Neural crest cell (in vitro differentiated cells): Measurements from ENCODE around the gene SLC9A7. TPM values are rescaled to one million over a fixed set of nuclear protein-coding genes. Genes with fewer than 3 reads are reported as not detected.
A peak's percentile ranks its signal among the peaks of the same experiment; 100 is the strongest.

Experiments
- DNase-seq: peaks from one replicate; pipeline ENCODE4 v3.0.0; 2021; ENCODE audit warnings: low read depth, mixed read lengths, low spot score
- H3K27ac Mint-ChIP-seq: one replicate; pipeline ENCODE4 v1.8.0; 2021; ENCODE audit warnings: mild to moderate bottlenecking, mixed read lengths; ENCODE audit not compliant: unreplicated experiment
- H3K27me3 Mint-ChIP-seq: 2 replicates; pipeline ENCODE4 v1.8.0; 2021; ENCODE audit warnings: low read depth, mild to moderate bottlenecking, mixed read lengths
- H3K36me3 Mint-ChIP-seq: 2 replicates; pipeline ENCODE4 v1.8.0; 2021; ENCODE audit warnings: low read depth, mild to moderate bottlenecking, mixed read lengths
- H3K4me1 Mint-ChIP-seq: 2 replicates; pipeline ENCODE4 v1.8.0; 2021; ENCODE audit warnings: mixed read lengths
- H3K4me3 Mint-ChIP-seq: one replicate; pipeline ENCODE4 v1.8.0; 2021; ENCODE audit warnings: mild to moderate bottlenecking, mixed read lengths
- H3K9me3 Mint-ChIP-seq: 2 replicates; pipeline ENCODE4 v1.8.0; 2021; ENCODE audit warnings: mixed read lengths
- CTCF ChIP-seq: fragments of 200-600 bp; sonication (generic); conservative IDR thresholded peaks from 2 replicates; pipeline ENCODE4 v1.5.0; 2021; ENCODE audit warnings: antibody characterized with exemption, mild to moderate bottlenecking
- total RNA-seq: library from RNA; stranded (reverse); gene quantifications from 2 replicates; pipeline ENCODE4 v1.2.1, GENCODE V29; 2021

Gene SLC9A7
- total RNA-seq, 1 donor from 2014 or later, result 4.3 TPM

GRCh38 chrX:46710425-46710824 is 48.5 kb downstream of the SLC9A7 start:
- peaks cover 7% of the 10 kb centered on the region for H3K9me3 Mint-ChIP-seq
- peaks cover 12% of the 10 kb centered on the region for H3K4me1 Mint-ChIP-seq
- no peak overlapping the region for H3K4me3 Mint-ChIP-seq
- H3K36me3 Mint-ChIP-seq, result no peaks in the 10 kb centered on the region
- H3K27ac Mint-ChIP-seq, result no peak overlapping the region
- no peak for TF ChIP-seq CTCF
- no peaks in the 10 kb centered on the region for H3K27me3 Mint-ChIP-seq
- DNase-seq, result no peak

GRCh38 chrX:46707274-46707965 is 51.5 kb downstream of the SLC9A7 start:
- H3K9me3 Mint-ChIP-seq, result peaks cover 7% of the 10 kb centered on the region
- H3K27me3 Mint-ChIP-seq, result no peaks in the 10 kb centered on the region
- no peak overlapping the region for H3K4me3 Mint-ChIP-seq
- no peak for TF ChIP-seq CTCF
- DNase-seq, result no peak
- peak overlapping the region; percentile 50 for H3K27ac Mint-ChIP-seq
- peaks cover 12% of the 10 kb centered on the region for H3K4me1 Mint-ChIP-seq
- no peaks in the 10 kb centered on the region for H3K36me3 Mint-ChIP-seq

- peaks cover 7% of the 10 kb centered on the region for H3K9me3 Mint-ChIP-seq
- no peaks in the 10 kb centered on the region for H3K4me1 Mint-ChIP-seq
- H3K27me3 Mint-ChIP-seq, result no peaks in the 10 kb centered on the region
- DNase-seq, result no peak
- H3K36me3 Mint-ChIP-seq, result no peaks in the 10 kb centered on the region
- no peak overlapping the region for H3K27ac Mint-ChIP-seq
- TF ChIP-seq CTCF, result no peak
- H3K4me3 Mint-ChIP-seq, result no peak overlapping the region
These were observed 54.0 kb downstream of the SLC9A7 start for GRCh38 chrX:46704767-46705386.

- peaks cover 8% of the 10 kb centered on the region for H3K9me3 Mint-ChIP-seq
These were observed 54.9 kb downstream of the SLC9A7 start for GRCh38 chrX:46703980-46704379.

GRCh38 chrX:46698691-46699090 is 60.2 kb downstream of the SLC9A7 start:
- no peak for DNase-seq
- Mint-ChIP-seq H3K9me3 (peaks cover 3% of the 10 kb centered on the region), H3K4me3 (no peak overlapping the region), H3K4me1 (no peaks in the 10 kb centered on the region), H3K27ac (no peak overlapping the region), H3K27me3 (no peaks in the 10 kb centered on the region), H3K36me3 (no peaks in the 10 kb centered on the region)
- TF ChIP-seq CTCF, result no peak

More at GRCh38 chrX:46703980-46704379, 54.9 kb downstream of the SLC9A7 start:
- Mint-ChIP-seq H3K27me3 (no peaks in the 10 kb centered on the region), H3K4me1 (no peaks in the 10 kb centered on the region), H3K4me3 (no peak overlapping the region), H3K36me3 (no peaks in the 10 kb centered on the region), H3K27ac (no peak overlapping the region)
- TF ChIP-seq CTCF, result no peak
- DNase-seq, result no peak
